GM19452 (cell line): Measurements from ENCODE around the gene BMPR1A.
"Not testable (repeated sequence)": the region's sequence is repeated elsewhere in the genome, so short reads cannot be mapped to it uniquely, and the experiment has no call there.

ENCODE experiments used
- ATAC-seq: cut with Tn5 transposase; IDR thresholded peaks from one replicate; pipeline ENCODE4 v1.9.1; 2021; ENCODE audit not compliant: unreplicated experiment

The BMPR1A gene

DNA sequence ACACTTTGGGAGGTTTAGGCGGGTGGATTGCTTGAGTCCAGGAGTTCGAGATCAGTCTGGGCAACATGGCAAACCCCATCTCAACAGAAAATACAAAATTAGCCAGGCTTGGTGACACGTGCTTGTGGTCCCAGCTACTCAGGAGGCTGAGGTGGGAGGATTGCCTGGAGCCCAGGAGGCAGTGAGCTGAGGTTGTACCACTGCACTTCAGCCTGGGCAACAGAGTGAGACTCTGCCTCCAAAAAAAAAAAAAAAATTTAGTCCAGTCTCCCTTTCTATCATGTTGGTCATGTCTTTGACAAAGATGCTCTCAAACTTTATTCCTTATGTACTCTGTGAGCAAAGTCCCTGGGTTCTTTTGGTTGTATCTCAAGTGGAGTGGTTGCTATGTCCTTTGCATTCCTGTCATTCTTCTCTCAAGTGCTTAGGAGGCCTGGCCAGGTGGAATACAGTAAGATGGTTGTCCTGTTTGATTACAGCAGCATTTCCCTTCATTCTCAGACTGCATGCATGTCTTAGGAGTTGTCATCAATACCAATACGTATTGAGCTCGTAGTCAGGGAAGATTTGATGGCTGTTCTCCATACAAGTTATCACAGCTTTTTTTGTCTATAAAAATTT, 115.3 kb downstream of the BMPR1A start:
- ATAC-seq = no peak

DNA sequence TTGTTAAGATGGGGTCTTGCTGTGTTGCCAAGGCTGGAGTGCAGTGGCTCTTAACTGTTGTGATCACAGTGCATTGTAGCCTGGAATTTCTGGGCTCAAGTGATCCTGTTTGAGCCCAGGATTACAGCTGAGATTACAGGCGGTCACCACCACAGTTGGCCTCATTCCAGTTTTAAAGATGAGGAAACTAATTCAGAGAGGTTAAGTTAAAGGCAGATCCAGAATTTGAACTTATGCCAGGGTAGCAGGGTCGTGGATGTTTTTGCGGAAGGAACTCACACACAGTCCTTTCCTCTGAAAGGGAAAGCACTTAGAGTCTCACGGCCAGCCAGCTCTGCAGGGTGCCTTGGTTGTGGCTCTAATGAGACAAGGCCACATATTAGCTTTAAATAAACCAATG, 116.3 kb downstream of the BMPR1A start:
- no peak for ATAC-seq

- ATAC-seq = no peak
These were observed 120.3 kb downstream of the BMPR1A start for GRCh38 chr10:86876748-86877147.

- peak; percentile 69 for ATAC-seq
These were observed 122.7 kb downstream of the BMPR1A start for GRCh38 chr10:86878983-86879713.

DNA sequence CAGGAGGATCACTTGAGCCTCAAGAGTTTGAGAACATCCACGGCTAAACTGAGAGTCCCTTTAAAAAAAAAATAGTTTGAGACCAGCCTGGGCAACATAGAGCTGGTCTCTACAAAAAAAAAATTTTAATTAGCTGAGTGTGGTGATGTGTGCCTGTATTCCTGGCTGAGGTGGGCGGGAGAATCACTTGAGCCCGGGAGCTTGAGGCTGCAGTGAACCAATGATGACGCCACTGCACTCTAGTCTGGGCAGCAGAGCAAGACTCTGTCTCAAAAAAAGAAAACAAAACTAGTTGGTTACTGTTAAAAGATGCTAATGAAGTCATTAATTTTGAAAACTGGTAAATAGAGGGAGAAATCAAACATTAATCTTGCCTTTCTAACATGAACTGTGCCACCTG, 124.6 kb downstream of the BMPR1A start:
- ATAC-seq = no peak

- ATAC-seq = peak; percentile 99
These were observed 132.4 kb downstream of the BMPR1A start for GRCh38 chr10:86888585-86889381.

GRCh38 chr10:86889997-86890396, 133.6 kb downstream of the BMPR1A start:
- no peak for ATAC-seq

DNA sequence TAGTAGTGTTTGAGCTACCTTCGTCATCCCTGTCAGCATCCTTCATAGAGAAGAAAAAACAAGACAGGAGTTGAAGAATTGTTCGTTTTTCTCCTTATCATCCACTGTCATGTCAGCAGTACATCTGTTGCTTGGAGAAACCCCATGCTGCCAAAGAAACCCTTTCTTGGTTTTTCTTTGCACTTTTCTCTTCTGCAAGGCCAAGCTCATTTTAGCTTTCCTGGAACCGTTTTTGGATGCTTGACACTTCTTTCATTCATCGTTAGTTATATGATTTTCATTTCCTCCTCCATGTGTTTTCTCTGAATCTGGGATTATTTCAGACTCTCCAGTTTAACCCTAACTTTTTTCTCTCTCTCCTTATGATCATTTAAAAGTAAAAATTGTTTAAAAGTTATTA, 142.1 kb downstream of the BMPR1A start:
- no peak for ATAC-seq

GRCh38 chr10:86899132-86899531, 142.7 kb downstream of the BMPR1A start:
- no peak for ATAC-seq

GRCh38 chr10:86899670-86900276, 143.4 kb downstream of the BMPR1A start:
- no peak for ATAC-seq

GRCh38 chr10:86900955-86901354, 144.5 kb downstream of the BMPR1A start:
- ATAC-seq = no peak

- ATAC-seq = no peak
These were observed 148.2 kb downstream of the BMPR1A start for GRCh38 chr10:86904600-86904999.

- ATAC-seq = no peak
These were observed 149.0 kb downstream of the BMPR1A start for GRCh38 chr10:86905429-86905828.

GRCh38 chr10:86914734-86915133, 158.3 kb downstream of the BMPR1A start:
- no peak for ATAC-seq

DNA sequence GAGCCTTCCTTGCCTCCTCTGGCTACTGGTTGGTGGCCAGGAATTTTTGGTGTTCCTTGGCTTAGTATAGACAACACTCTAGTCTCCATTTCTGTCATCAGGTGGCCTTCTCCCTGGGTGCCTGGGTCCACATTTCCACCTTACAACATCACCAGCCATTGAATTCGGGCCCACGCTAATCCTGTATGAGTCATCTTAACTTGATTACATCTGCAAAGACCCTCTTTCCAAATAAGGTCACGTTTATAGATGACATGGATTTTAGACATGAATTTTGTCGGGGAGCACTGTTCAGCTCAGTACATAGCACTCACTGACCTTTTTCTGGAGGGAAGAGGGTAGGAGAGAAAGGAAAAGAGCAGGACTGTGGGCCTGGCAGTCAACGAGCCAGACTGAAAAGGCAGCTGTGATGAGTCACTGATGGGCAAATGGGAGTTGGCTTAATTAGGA, 161.6 kb downstream of the BMPR1A start:
- ATAC-seq = no peak

DNA sequence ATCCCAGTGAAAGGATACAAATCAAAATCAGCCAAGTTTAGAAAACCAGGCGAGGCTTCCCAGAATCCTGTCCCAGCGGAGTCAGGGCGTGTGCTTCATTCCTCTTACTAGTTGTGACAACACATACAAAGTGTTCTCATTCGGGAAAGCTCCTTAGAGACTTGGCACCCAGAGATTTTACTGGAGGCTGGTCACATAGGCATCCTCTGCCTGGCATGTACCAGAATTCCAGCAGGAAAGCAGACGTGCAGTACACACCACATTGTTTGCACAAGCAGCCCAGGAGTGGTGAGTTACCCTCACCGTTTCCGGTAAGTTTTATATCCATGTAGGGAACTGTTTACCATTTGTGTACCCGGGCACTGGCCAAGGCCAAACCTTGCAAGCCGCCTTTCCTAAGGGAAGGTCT, 166.1 kb downstream of the BMPR1A start:
- ATAC-seq = no peak

- no peak for ATAC-seq
These were observed 173.3 kb downstream of the BMPR1A start for GRCh38 chr10:86929468-86930380.

DNA sequence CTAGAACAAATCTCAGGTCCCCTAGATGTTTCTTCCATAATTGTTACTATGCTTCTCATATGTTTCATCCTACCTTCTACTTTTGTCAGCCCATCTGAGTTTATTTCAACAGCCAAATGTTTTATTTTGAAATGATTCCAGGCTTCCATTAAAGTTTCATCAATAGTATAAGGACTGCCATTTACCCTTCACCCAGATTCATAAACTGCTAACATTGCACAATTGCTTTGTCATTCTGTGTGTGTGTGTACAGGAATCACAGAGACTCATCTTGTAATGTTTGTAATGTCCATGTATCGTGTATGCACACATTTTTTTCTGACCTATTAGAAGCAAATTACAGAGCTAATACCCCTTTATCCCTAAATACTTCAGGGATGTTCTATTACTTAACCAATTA, 175.5 kb downstream of the BMPR1A start:
- ATAC-seq = no peak

- ATAC-seq = no peak
These were observed 176.3 kb downstream of the BMPR1A start for GRCh38 chr10:86932674-86933073.

- ATAC-seq = not testable (repeated sequence)
These were observed 177.8 kb downstream of the BMPR1A start for GRCh38 chr10:86934162-86934711.
